ENCODE measurements around the gene GLYR1.

DNA sequence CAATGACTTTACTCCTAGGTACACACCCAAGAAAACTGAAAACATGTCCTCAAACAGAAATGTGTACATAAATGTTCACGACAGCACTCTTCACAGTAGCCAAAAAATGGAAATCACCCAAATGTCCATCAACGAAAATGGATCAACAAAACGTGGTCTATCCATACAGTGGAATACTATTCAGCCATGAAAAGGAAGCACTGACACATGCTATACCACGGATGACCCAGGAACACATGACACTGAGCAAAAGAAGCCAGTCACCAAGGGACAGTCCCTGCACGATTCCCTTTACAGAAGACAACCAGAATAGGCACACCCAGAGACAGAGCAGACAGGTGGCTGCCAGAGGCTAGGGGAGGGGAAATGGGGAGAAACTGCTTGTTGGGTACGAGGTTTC, 91.4 kb downstream of the GLYR1 start:
- TF ChIP-seq TAF1 (IDR thresholded peaks at IDR 0.05; ENCODE audit: borderline replicate concordance, insufficient read depth, low read length), result no peak
- no peak for TF ChIP-seq POLR2AphosphoS5 (IDR thresholded peaks at IDR 0.05; ENCODE audit: low read depth, low read length)
- TF ChIP-seq, protein P1, sequence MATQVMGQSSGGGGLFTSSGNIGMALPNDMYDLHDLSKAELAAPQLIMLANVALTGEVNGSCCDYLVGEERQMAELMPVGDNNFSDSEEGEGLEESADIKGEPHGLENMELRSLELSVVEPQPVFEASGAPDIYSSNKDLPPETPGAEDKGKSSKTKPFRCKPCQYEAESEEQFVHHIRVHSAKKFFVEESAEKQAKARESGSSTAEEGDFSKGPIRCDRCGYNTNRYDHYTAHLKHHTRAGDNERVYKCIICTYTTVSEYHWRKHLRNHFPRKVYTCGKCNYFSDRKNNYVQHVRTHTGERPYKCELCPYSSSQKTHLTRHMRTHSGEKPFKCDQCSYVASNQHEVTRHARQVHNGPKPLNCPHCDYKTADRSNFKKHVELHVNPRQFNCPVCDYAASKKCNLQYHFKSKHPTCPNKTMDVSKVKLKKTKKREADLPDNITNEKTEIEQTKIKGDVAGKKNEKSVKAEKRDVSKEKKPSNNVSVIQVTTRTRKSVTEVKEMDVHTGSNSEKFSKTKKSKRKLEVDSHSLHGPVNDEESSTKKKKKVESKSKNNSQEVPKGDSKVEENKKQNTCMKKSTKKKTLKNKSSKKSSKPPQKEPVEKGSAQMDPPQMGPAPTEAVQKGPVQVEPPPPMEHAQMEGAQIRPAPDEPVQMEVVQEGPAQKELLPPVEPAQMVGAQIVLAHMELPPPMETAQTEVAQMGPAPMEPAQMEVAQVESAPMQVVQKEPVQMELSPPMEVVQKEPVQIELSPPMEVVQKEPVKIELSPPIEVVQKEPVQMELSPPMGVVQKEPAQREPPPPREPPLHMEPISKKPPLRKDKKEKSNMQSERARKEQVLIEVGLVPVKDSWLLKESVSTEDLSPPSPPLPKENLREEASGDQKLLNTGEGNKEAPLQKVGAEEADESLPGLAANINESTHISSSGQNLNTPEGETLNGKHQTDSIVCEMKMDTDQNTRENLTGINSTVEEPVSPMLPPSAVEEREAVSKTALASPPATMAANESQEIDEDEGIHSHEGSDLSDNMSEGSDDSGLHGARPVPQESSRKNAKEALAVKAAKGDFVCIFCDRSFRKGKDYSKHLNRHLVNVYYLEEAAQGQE (IDR thresholded peaks at IDR 0.05; ENCODE audit: insufficient read depth in 1 of 2, low read depth in 2 of 2, low read length in 2 of 2), result no peak
